IMR-90 (cell line): ENCODE data around the gene CAB39. TPM values are rescaled to one million over a fixed set of nuclear protein-coding genes. Genes with fewer than 3 reads are reported as not detected.

Source experiments
- ATAC-seq: fragments of 200-7000 bp; cut with Tn5 transposase; 2 replicates; pipeline ENCODE4 v1.9.1; 2020; ENCODE audit warnings: low read depth, mild to moderate bottlenecking, moderate library complexity
- BruUV-seq: library from RNA; stranded (reverse); fragments of 400-500 nt; replicated peaks from 2 replicates; lab custom pipeline; 2021; lab: Mats Ljungman, UMichigan
- CTCF ChIA-PET: fragments of 300-600 bp; formaldehyde crosslinking; extraction: SDS; loops from one replicate; lab custom pipeline; 2021; ENCODE audit warnings: antibody characterized with exemption; lab: Yijun Ruan, JAX
- POLR2A ChIA-PET: fragments of 300-600 bp; sonication (Branson Sonifier 250); formaldehyde crosslinking; loops from one replicate; lab custom pipeline; 2022; ENCODE audit warnings: antibody characterized with exemption; ENCODE audit not compliant: unreplicated experiment; lab: Charles Lee
- DNase-seq: peaks from one replicate; pipeline ENCODE4 v3.0.0; 2013
- H2AFZ ChIP-seq: replicated peaks from 2 replicates; pipeline ENCODE3; 2013; ENCODE audit warnings: low read length, mild to moderate bottlenecking; ENCODE audit not compliant: poor library complexity
- H2AK5ac ChIP-seq: 2 replicates; pipeline ENCODE4 v1.6.1; 2013; ENCODE audit warnings: low read depth, low read length, inconsistent platforms
- H2AK9ac ChIP-seq: replicated peaks from 2 replicates; pipeline ENCODE3; 2013; ENCODE audit warnings: mild to moderate bottlenecking, low read depth, low read length, moderate library complexity; ENCODE audit not compliant: poor library complexity
- H2BK120ac ChIP-seq: 2 replicates; pipeline ENCODE4 v1.6.1; 2013; ENCODE audit warnings: low read depth, low read length, inconsistent platforms
- H2BK15ac ChIP-seq: 3 replicates; pipeline ENCODE4 v1.6.1; 2013; ENCODE audit warnings: low read depth, low read length, inconsistent platforms
- H2BK20ac ChIP-seq: 2 replicates; pipeline ENCODE4 v1.6.1; 2013; ENCODE audit warnings: low read depth, mild to moderate bottlenecking, inconsistent platforms, low read length, moderate library complexity
- H2BK5ac ChIP-seq: 2 replicates; pipeline ENCODE4 v1.6.1; 2013; ENCODE audit warnings: mild to moderate bottlenecking, low read depth, low read length, inconsistent platforms; ENCODE audit not compliant: poor library complexity, severe bottlenecking
- H3K14ac ChIP-seq: replicated peaks from 2 replicates; pipeline ENCODE4 v1.6.1; 2013; ENCODE audit warnings: low read depth, low read length, inconsistent platforms
- H3K18ac ChIP-seq: 2 replicates; pipeline ENCODE4 v1.6.1; 2013; ENCODE audit warnings: low read depth, low read length, control low read depth
- H3K23ac ChIP-seq: 2 replicates; pipeline ENCODE4 v1.6.1; 2013; ENCODE audit warnings: low read depth, low read length, inconsistent platforms
- H3K27ac ChIP-seq: 2 replicates; pipeline ENCODE4 v1.5.1; 2013; ENCODE audit warnings: mild to moderate bottlenecking, control low read depth, low read length; ENCODE audit not compliant: insufficient read depth
- H3K27me3 ChIP-seq: 2 replicates; pipeline ENCODE4 v1.6.1; 2013; ENCODE audit warnings: low read length; ENCODE audit not compliant: control insufficient read depth, insufficient read depth
- H3K36me3 ChIP-seq: 2 replicates; pipeline ENCODE4 v1.6.1; 2013; ENCODE audit warnings: low read length, mixed read lengths; ENCODE audit not compliant: control insufficient read depth, insufficient read depth
- H3K4ac ChIP-seq: 2 replicates; pipeline ENCODE4 v1.6.1; 2013; ENCODE audit warnings: low read depth, low read length, inconsistent platforms
- H3K4me1 ChIP-seq: 2 replicates; pipeline ENCODE4 v1.6.1; 2013; ENCODE audit warnings: low read length, mixed read lengths; ENCODE audit not compliant: control insufficient read depth, insufficient read depth
- H3K4me2 ChIP-seq: 2 replicates; pipeline ENCODE4 v1.6.1; 2013; ENCODE audit warnings: low read depth, mild to moderate bottlenecking, control low read depth, low read length, moderate library complexity
- H3K4me3 ChIP-seq: 2 replicates; pipeline ENCODE4 v1.5.1; 2013; ENCODE audit warnings: low read depth, mild to moderate bottlenecking, control low read depth, low read length, moderate library complexity; ENCODE audit not compliant: insufficient read depth
- H3K56ac ChIP-seq: 2 replicates; pipeline ENCODE4 v1.6.1; 2013; ENCODE audit warnings: low read length, inconsistent platforms; ENCODE audit not compliant: insufficient read depth; ENCODE audit errors: extremely low read depth
- H3K79me1 ChIP-seq, 2 experiments: 2 replicates each; pipeline ENCODE4 v1.6.1; 2013; ENCODE audit warnings: low read length in 2 of 2, inconsistent platforms in 1 of 2, low read depth in 1 of 2
- H3K9ac ChIP-seq: 2 replicates; pipeline ENCODE4 v1.6.1; 2013; ENCODE audit warnings: low read depth, low read length, control low read depth
- H3K9me1 ChIP-seq: 2 replicates; pipeline ENCODE4 v1.6.1; 2013; ENCODE audit warnings: low read length, inconsistent platforms; ENCODE audit not compliant: insufficient read depth
- H3K9me3 ChIP-seq: 2 replicates; pipeline ENCODE4 v1.6.1; 2013; ENCODE audit warnings: low read length; ENCODE audit not compliant: control insufficient read depth, insufficient read depth
- H4K20me1 ChIP-seq: 2 replicates; pipeline ENCODE4 v1.6.1; 2013; ENCODE audit warnings: low read length, inconsistent platforms; ENCODE audit not compliant: insufficient read depth
- H4K5ac ChIP-seq: 2 replicates; pipeline ENCODE4 v1.6.1; 2013; ENCODE audit warnings: mild to moderate bottlenecking, low read depth, low read length, control low read depth
- H4K8ac ChIP-seq, 2 experiments: 2 replicates each; pipeline ENCODE4 v1.6.1; 2013; ENCODE audit warnings: low read depth in 2 of 2, low read length in 2 of 2, control low read depth in 1 of 2, inconsistent platforms in 1 of 2
- H4K91ac ChIP-seq: 2 replicates; pipeline ENCODE4 v1.6.1; 2013; ENCODE audit warnings: low read depth, low read length, inconsistent platforms; ENCODE audit not compliant: insufficient read depth
- BHLHE40 ChIP-seq: fragments of 150-350 bp; IDR thresholded peaks from 2 replicates; pipeline ENCODE4 v1.6.1; 2016; ENCODE audit warnings: mild to moderate bottlenecking, low read depth, low read length
- CEBPB ChIP-seq: IDR thresholded peaks from 2 replicates; pipeline ENCODE4 v1.6.1; 2012; ENCODE audit warnings: low read depth, low read length, improper control_type of control experiment
- CHD1 ChIP-seq: IDR thresholded peaks from 2 replicates; pipeline ENCODE4 v1.6.1; 2012; ENCODE audit warnings: low read depth, low read length, improper control_type of control experiment
- ELK1 ChIP-seq: fragments of 150-350 bp; IDR thresholded peaks from 2 replicates; pipeline ENCODE4 v1.6.1; 2016; ENCODE audit warnings: low read depth, mild to moderate bottlenecking, low read length, moderate library complexity, borderline replicate concordance
- FOS ChIP-seq: fragments of 150-350 bp; IDR thresholded peaks from 2 replicates; pipeline ENCODE4 v1.6.1; 2016; ENCODE audit warnings: low read depth, low read length
- MAFK ChIP-seq: IDR thresholded peaks from 2 replicates; pipeline ENCODE4 v1.6.1; 2012; ENCODE audit warnings: low read depth, low read length, improper control_type of control experiment
- MAZ ChIP-seq: IDR thresholded peaks from 2 replicates; pipeline ENCODE4 v1.6.1; 2012; ENCODE audit warnings: low read depth, mild to moderate bottlenecking, low read length, improper control_type of control experiment, moderate library complexity, borderline replicate concordance
- MXI1 ChIP-seq: IDR thresholded peaks from 2 replicates; pipeline ENCODE4 v1.6.1; 2012; ENCODE audit warnings: low read depth, mild to moderate bottlenecking, low read length, moderate library complexity, borderline replicate concordance
- NFE2L2 ChIP-seq: fragments of 150-350 bp; IDR thresholded peaks from 2 replicates; pipeline ENCODE4 v1.6.1; 2016; ENCODE audit warnings: low read depth, mild to moderate bottlenecking, low read length
- POLR2A ChIP-seq: IDR thresholded peaks from 2 replicates; pipeline ENCODE4 v1.6.1; 2012; ENCODE audit warnings: mild to moderate bottlenecking, low read depth, low read length
- RAD21 ChIP-seq: IDR thresholded peaks from 2 replicates; pipeline ENCODE4 v1.6.1; 2012; ENCODE audit warnings: low read length, improper control_type of control experiment
- RCOR1 ChIP-seq: IDR thresholded peaks from 2 replicates; pipeline ENCODE4 v1.6.1; 2012; ENCODE audit warnings: mild to moderate bottlenecking, low read length, improper control_type of control experiment; ENCODE audit not compliant: insufficient replicate concordance
- RFX5 ChIP-seq: IDR thresholded peaks from 2 replicates; pipeline ENCODE4 v1.8.0; 2012; ENCODE audit warnings: low read depth, mild to moderate bottlenecking, low read length, moderate library complexity
- SMC3 ChIP-seq: fragments of 150-350 bp; IDR thresholded peaks from 2 replicates; pipeline ENCODE4 v1.6.1; 2016; ENCODE audit warnings: low read depth, mild to moderate bottlenecking, antibody characterized with exemption, low read length, moderate library complexity
- WGBS, 2 experiments: methylation state at CpG; one replicate each; pipeline versions ENCODE4 v1.1.5 to v1.1.7; 2013; ENCODE audit warnings: missing lambda C conversion rate in 2 of 2; ENCODE audit not compliant: insufficient read length in 1 of 2; ENCODE audit errors: extremely low coverage in 2 of 2; 5-methylcytosine and 5-hydroxymethylcytosine counted together
- dilution Hi-C: fragments of 300-500 bp; cut with HindIII; formaldehyde crosslinking; loops from one replicate; pipeline ENCODE4 v1.14.3; 2018; ENCODE audit warnings: low sequenced_read_pairs; ENCODE audit not compliant: unreplicated experiment
- in situ Hi-C: fragments of 300-500 bp; cut with MboI; formaldehyde crosslinking; loops from 3 replicates; pipeline ENCODE4 v1.14.3; 2019; ENCODE audit warnings: low sequenced_read_pairs, inconsistent platforms, mixed read lengths
- intact Hi-C: fragments of 100-400 bp; cut with micrococcal nuclease; formaldehyde crosslinking; loops from 2 replicates; pipeline ENCODE4 v1.10.0; 2022
- polyA plus RNA-seq, 3 experiments: library from polyadenylated mRNA; depleted of rRNA; stranded (reverse); fragments of >200 nt; gene quantifications; 2 replicates each; pipeline ENCODE4 v1.2.3, GENCODE V29; 2012; ENCODE audit warnings: low replicate concordance in 1 of 3
- total RNA-seq: library from RNA; depleted of rRNA; stranded (reverse); fragments of >200 nt; gene quantifications from 2 replicates; pipeline ENCODE4 v1.2.3, GENCODE V29; 2012
- TF ChIP-seq, protein P1 (sequence below): conservative IDR thresholded peaks from 2 replicates; pipeline ENCODE4 v1.5.1; 2012; ENCODE audit warnings: mild to moderate bottlenecking, low read depth, low read length, improper control_type of control experiment
- TF ChIP-seq, protein P2 (sequence below): fragments of 150-350 bp; IDR thresholded peaks from 2 replicates; pipeline ENCODE4 v1.6.1; 2017; ENCODE audit warnings: mild to moderate bottlenecking, antibody characterized with exemption, low read length, low read depth

CAB39 gene
- total and polyA plus RNA-seq, 2 of the 4 experiments (the other 2 are of a cell fraction), result 38.2 to 71.7 TPM

DNA sequence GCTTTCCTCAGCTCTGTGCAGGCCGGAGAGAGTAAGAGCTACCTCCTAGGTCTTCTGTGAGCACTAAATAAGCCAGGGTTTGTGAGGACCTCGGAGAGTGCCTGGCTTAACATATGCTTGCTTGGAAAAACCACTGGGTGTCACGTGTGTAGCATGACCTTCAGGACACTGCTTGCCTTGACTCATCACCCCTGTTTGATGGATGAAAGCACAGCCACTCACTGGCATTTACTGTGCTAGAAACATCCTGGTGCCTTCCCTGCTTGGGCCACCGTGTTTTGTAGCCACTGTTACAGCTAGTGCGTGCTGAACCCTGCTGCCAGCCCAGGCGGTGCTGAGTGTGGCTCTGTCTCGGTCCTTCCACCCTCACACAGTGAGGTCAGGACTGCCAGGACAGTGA is 117.3 kb downstream of the CAB39 start:
- CTCF ChIA-PET, result interaction anchor here (1.6 kb wide), 1 partner anchor 10 kb away, joined by 4 read pairs; no protein-coding TSS in a partner anchor
- intact Hi-C loops, result no loop called here
- Histone ChIP-seq H3K9ac (no peak overlapping the region), H3K79me1 (no peaks in the 10 kb centered on the region), H2AK5ac (no peak overlapping the region), H3K27ac (no peak overlapping the region), H2BK120ac (no peak overlapping the region), H3K4me1 (no peaks in the 10 kb centered on the region), H4K91ac (no peak overlapping the region), H3K56ac (no peak overlapping the region), H3K14ac (no peak overlapping the region), H4K20me1 (no peaks in the 10 kb centered on the region), H2BK15ac (no peak overlapping the region), H2BK20ac (no peak overlapping the region), H3K23ac (no peak overlapping the region), H3K36me3 (no peaks in the 10 kb centered on the region), H4K5ac (no peak overlapping the region), H2AK9ac (no peak overlapping the region), H3K4me2 (no peak overlapping the region), H3K18ac (no peak overlapping the region), H3K9me1 (no peaks in the 10 kb centered on the region), H2AFZ (no peak overlapping the region), H3K27me3 (peaks cover 34% of the 10 kb centered on the region), H3K4me3 (no peak overlapping the region), H3K4ac (no peak overlapping the region), H2BK5ac (no peak overlapping the region), H4K8ac (no peak overlapping the region), H3K9me3 (peaks cover 6% of the 10 kb centered on the region)
- no TSS peak for BruUV-seq
- POLR2A ChIA-PET, result no interaction called here
- 79% methylated on average over 4 of the region's 7 CpGs; no CpG with 5 or more reads in 1 of the 2 experiments for WGBS, 2 experiments
- DNase-seq, result no peak
- dilution Hi-C loops, result no loop called here
- in situ Hi-C loops, result loop anchor here (5.0 kb wide), 1 partner anchor 152 kb away; no protein-coding TSS in a partner anchor
- TF ChIP-seq POLR2A (no peak), MXI1 (no peak), MAZ (no peak), SMC3 (no peak), MAFK (no peak), CEBPB (no peak), CHD1 (no peak), ELK1 (no peak), NFE2L2 (no peak), BHLHE40 (no peak), FOS (no peak), RFX5 (no peak), RCOR1 (no peak), RAD21 (no peak)
- TF ChIP-seq, protein P1, sequence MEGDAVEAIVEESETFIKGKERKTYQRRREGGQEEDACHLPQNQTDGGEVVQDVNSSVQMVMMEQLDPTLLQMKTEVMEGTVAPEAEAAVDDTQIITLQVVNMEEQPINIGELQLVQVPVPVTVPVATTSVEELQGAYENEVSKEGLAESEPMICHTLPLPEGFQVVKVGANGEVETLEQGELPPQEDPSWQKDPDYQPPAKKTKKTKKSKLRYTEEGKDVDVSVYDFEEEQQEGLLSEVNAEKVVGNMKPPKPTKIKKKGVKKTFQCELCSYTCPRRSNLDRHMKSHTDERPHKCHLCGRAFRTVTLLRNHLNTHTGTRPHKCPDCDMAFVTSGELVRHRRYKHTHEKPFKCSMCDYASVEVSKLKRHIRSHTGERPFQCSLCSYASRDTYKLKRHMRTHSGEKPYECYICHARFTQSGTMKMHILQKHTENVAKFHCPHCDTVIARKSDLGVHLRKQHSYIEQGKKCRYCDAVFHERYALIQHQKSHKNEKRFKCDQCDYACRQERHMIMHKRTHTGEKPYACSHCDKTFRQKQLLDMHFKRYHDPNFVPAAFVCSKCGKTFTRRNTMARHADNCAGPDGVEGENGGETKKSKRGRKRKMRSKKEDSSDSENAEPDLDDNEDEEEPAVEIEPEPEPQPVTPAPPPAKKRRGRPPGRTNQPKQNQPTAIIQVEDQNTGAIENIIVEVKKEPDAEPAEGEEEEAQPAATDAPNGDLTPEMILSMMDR, result no peak
- TF ChIP-seq, protein P2, sequence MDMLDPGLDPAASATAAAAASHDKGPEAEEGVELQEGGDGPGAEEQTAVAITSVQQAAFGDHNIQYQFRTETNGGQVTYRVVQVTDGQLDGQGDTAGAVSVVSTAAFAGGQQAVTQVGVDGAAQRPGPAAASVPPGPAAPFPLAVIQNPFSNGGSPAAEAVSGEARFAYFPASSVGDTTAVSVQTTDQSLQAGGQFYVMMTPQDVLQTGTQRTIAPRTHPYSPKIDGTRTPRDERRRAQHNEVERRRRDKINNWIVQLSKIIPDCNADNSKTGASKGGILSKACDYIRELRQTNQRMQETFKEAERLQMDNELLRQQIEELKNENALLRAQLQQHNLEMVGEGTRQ, result no peak
- no peak for ATAC-seq
